ENCODE measurements around the gene REG3A.

- TF ChIP-seq MAX (IDR thresholded peaks at IDR 0.05) (no peak), GABPA (IDR thresholded peaks at IDR 0.05; ENCODE audit: borderline replicate concordance, insufficient read depth, low read length) (no peak), JUND (IDR thresholded peaks at IDR 0.05; ENCODE audit: low read length) (no peak), TBP (IDR thresholded peaks at IDR 0.05; ENCODE audit: low read depth, low read length) (no peak), CHD1 (IDR thresholded peaks at IDR 0.05; ENCODE audit: low read depth, low read length) (no peak), CTCF (IDR thresholded peaks at IDR 0.05; ENCODE audit: control extremely low read depth in 1 of 3, insufficient read depth in 1 of 3, low read depth in 1 of 3, low read length in 3 of 3) (no peak), POLR2A (IDR thresholded peaks at IDR 0.05; ENCODE audit: control extremely low read depth in 1 of 2, low read depth in 2 of 2, low read length in 2 of 2) (no peak), YY1 (IDR thresholded peaks at IDR 0.05; ENCODE audit: low read depth, low read length) (no peak)
Observed at GRCh38 chr2:79138385-79138784, 21.2 kb downstream of the REG3A start.

Measured in H1 (cell line).